Ishikawa (cell line): ENCODE data around the gene ATF6.

Experiments
- CEBPB ChIP-seq: IDR thresholded peaks from 2 replicates; pipeline ENCODE4 v1.6.1; 2012
- CREB1 ChIP-seq: IDR thresholded peaks from 2 replicates; pipeline ENCODE4 v1.6.1; 2012; ENCODE audit warnings: low read depth
- EGR1 ChIP-seq: IDR thresholded peaks from 2 replicates; pipeline ENCODE4 v1.6.1; 2012
- EP300 ChIP-seq: IDR thresholded peaks from 2 replicates; pipeline ENCODE4 v1.6.1; 2012; ENCODE audit warnings: borderline replicate concordance
- FOXM1 ChIP-seq: IDR thresholded peaks from 2 replicates; pipeline ENCODE4 v1.6.1; 2012; ENCODE audit warnings: low read depth, borderline replicate concordance
- MAX ChIP-seq: IDR thresholded peaks from 2 replicates; pipeline ENCODE4 v1.6.1; 2012
- NFIC ChIP-seq: IDR thresholded peaks from 2 replicates; pipeline ENCODE4 v1.6.1; 2012
- RAD21 ChIP-seq: IDR thresholded peaks from 2 replicates; pipeline ENCODE4 v1.6.1; 2012; ENCODE audit warnings: low read depth
- TAF1 ChIP-seq: IDR thresholded peaks from 2 replicates; pipeline ENCODE4 v1.6.1; 2012; ENCODE audit warnings: low read depth, mild to moderate bottlenecking
- TCF12 ChIP-seq: IDR thresholded peaks from 2 replicates; pipeline ENCODE4 v1.6.1; 2012; ENCODE audit warnings: low read depth
- TEAD4 ChIP-seq: IDR thresholded peaks from 2 replicates; pipeline ENCODE4 v1.6.1; 2012
- USF1 ChIP-seq: IDR thresholded peaks from 2 replicates; pipeline ENCODE4 v1.6.1; 2012
- YY1 ChIP-seq: IDR thresholded peaks from 2 replicates; pipeline ENCODE4 v1.6.1; 2012; ENCODE audit warnings: low read depth
- ZBTB7A ChIP-seq: IDR thresholded peaks from 2 replicates; pipeline ENCODE4 v1.6.1; 2012; ENCODE audit warnings: low read depth
- TF ChIP-seq, protein P1 (sequence below): IDR thresholded peaks from 2 replicates; pipeline ENCODE4 v1.6.1; 2012; ENCODE audit warnings: low read depth, mild to moderate bottlenecking

The ATF6 gene

GRCh38 chr1:161768986-161769672, 3.0 kb downstream of the ATF6 start:
- TF ChIP-seq YY1 (no peak), MAX (no peak), FOXM1 (no peak)

DNA sequence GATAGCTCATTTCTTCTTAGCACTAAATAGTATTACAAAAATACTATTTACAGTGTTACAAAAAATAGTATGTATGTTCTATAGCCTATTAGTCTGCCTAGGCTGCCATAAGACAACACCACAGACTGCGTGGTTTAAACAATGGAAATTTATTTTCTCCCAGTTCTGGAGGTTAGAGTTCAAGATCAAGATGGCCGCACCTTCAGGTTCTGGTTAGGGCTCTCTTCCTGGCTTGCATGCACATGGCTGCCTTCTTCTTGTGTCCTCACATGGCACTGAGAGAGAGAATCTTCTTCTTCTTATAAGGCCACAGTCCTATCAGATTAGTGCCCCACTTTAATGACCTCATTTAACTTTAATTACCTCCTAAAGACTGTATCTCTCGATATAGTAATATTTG, 4.1 kb downstream of the ATF6 start:
- TF ChIP-seq YY1 = no peak

DNA sequence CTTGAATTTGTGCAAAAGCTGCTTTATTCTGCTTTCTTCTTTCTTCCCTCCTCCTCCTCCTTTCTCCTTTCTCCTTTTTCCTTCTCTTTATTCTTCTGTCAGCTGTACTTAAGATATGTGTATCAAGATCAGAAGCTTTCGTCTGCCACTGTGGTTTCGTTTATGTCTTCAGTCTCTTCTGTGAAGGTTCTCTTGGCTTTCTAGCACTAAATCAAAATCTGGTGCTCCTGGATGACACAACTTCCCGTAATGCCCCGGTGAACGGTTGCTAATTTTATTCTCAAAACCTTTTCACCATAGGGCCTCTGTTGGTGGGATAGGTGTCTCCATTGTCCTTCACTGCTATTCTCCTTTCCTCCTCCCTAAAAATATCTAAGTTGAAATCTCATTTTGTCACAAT, 5.0 kb downstream of the ATF6 start:
- TF ChIP-seq CEBPB (no peak), CREB1 (no peak), YY1 (no peak), EGR1 (no peak), NFIC (no peak), FOXM1 (no peak), TCF12 (no peak), ZBTB7A (no peak), EP300 (no peak), TEAD4 (no peak), RAD21 (no peak), TAF1 (no peak), MAX (no peak), USF1 (no peak)
- TF ChIP-seq, protein P1, sequence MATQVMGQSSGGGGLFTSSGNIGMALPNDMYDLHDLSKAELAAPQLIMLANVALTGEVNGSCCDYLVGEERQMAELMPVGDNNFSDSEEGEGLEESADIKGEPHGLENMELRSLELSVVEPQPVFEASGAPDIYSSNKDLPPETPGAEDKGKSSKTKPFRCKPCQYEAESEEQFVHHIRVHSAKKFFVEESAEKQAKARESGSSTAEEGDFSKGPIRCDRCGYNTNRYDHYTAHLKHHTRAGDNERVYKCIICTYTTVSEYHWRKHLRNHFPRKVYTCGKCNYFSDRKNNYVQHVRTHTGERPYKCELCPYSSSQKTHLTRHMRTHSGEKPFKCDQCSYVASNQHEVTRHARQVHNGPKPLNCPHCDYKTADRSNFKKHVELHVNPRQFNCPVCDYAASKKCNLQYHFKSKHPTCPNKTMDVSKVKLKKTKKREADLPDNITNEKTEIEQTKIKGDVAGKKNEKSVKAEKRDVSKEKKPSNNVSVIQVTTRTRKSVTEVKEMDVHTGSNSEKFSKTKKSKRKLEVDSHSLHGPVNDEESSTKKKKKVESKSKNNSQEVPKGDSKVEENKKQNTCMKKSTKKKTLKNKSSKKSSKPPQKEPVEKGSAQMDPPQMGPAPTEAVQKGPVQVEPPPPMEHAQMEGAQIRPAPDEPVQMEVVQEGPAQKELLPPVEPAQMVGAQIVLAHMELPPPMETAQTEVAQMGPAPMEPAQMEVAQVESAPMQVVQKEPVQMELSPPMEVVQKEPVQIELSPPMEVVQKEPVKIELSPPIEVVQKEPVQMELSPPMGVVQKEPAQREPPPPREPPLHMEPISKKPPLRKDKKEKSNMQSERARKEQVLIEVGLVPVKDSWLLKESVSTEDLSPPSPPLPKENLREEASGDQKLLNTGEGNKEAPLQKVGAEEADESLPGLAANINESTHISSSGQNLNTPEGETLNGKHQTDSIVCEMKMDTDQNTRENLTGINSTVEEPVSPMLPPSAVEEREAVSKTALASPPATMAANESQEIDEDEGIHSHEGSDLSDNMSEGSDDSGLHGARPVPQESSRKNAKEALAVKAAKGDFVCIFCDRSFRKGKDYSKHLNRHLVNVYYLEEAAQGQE = no peak

GRCh38 chr1:161771973-161772372, 5.9 kb downstream of the ATF6 start:
- TF ChIP-seq RAD21 (no peak), USF1 (no peak)

GRCh38 chr1:161772397-161772796, 6.3 kb downstream of the ATF6 start:
- TF ChIP-seq RAD21 (no peak), YY1 (no peak)

GRCh38 chr1:161773791-161774190, 7.7 kb downstream of the ATF6 start:
- TF ChIP-seq NFIC (no peak), TEAD4 (no peak), USF1 (no peak), TAF1 (no peak), TCF12 (no peak), CREB1 (no peak), EGR1 (no peak), YY1 (no peak), FOXM1 (no peak), ZBTB7A (no peak), EP300 (no peak), CEBPB (no peak), MAX (no peak), RAD21 (no peak)
- TF ChIP-seq, protein P1 = no peak

DNA sequence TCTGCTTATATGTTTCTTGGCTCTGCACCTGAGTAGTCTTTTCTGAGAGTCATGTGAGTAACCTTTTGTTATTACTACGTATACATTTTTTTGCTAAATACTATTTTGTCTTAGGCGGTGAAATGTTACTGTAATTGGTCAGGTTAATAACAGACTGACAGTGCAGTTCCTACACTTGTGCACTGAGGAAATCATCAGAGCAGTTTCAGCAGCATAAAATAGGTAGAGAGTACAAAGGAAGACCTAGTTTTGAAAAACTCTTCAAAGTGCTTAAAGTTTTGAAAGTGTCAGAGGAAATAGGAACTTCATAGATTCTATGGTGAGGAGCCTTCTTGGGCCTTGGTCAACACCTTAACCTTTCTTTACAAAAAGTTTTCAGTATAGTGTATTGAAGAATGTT, 11.1 kb downstream of the ATF6 start:
- no peak for TF ChIP-seq RAD21
- no peak for TF ChIP-seq TAF1
- no peak for TF ChIP-seq ZBTB7A
- no peak for TF ChIP-seq NFIC
- no peak for TF ChIP-seq FOXM1
- no peak for TF ChIP-seq EGR1
- no peak for TF ChIP-seq CEBPB
- no peak for TF ChIP-seq TEAD4
- no peak for TF ChIP-seq YY1
- TF ChIP-seq MAX = no peak
- TF ChIP-seq CREB1 = no peak
- no peak for TF ChIP-seq USF1
- TF ChIP-seq, protein P1 = no peak
- TF ChIP-seq EP300 = no peak
- TF ChIP-seq TCF12 = no peak
